ENCODE results near the gene CEP120.
"Not testable (repeated sequence)": the region's sequence is repeated elsewhere in the genome, so short reads cannot be mapped to it uniquely, and the experiment has no call there.

The CEP120 gene

GRCh38 chr5:123429221-123429954, 6.2 kb upstream of the CEP120 start:
- Mint-ChIP-seq H3K36me3 (no peaks in the 10 kb centered on the region), H3K27me3 (peaks cover 5 to 12% of the 10 kb centered on the region in 2 donors), H3K4me3 (no peak overlapping the region), H3K4me1 (peaks cover 2% of the 10 kb centered on the region in 2 donors), H3K27ac (no peak overlapping the region), H3K9me3 (peaks cover 2 to 3% of the 10 kb centered on the region in 2 donors)
- no peak for ATAC-seq (replicated peaks)
- DNase-seq: no peak

- Mint-ChIP-seq H3K27me3 (peaks cover 5 to 12% of the 10 kb centered on the region in 2 donors), H3K4me3 (no peak overlapping the region), H3K9me3 (peaks cover 2 to 3% of the 10 kb centered on the region in 2 donors), H3K36me3 (no peaks in the 10 kb centered on the region), H3K27ac (no peak overlapping the region), H3K4me1 (peaks cover 4 to 5% of the 10 kb centered on the region in 2 donors)
- DNase-seq: no peak
- ATAC-seq (replicated peaks): no peak
Measured at GRCh38 chr5:123428521-123429220, 5.5 kb upstream of the CEP120 start.

GRCh38 chr5:123427281-123427680, 4.1 kb upstream of the CEP120 start:
- Mint-ChIP-seq H3K27ac (no peak overlapping the region), H3K4me3 (no peak overlapping the region), H3K9me3 (peaks cover 2 to 3% of the 10 kb centered on the region in 2 donors), H3K27me3 (peaks cover 5 to 6% of the 10 kb centered on the region in 2 donors), H3K36me3 (no peaks in the 10 kb centered on the region), H3K4me1 (peaks cover 4 to 5% of the 10 kb centered on the region in 2 donors)
- ATAC-seq (replicated peaks): no peak
- no peak for DNase-seq

- Mint-ChIP-seq H3K27ac (peak overlapping the region; percentile 60), H3K9me3 (peaks cover 0 to 3% of the 10 kb centered on the region in 2 donors), H3K4me1 (peaks cover 4 to 7% of the 10 kb centered on the region in 2 donors), H3K27me3 (no peaks in the 10 kb centered on the region), H3K4me3 (no peak overlapping the region), H3K36me3 (no peaks in the 10 kb centered on the region)
- ATAC-seq (replicated peaks): no peak
- no peak for DNase-seq
Measured at GRCh38 chr5:123425431-123425830, 2.2 kb upstream of the CEP120 start.

GRCh38 chr5:123422433-123423277, 548 bp downstream of the CEP120 start:
- H3K27me3 Mint-ChIP-seq: no peaks in the 10 kb centered on the region
- no peak overlapping the region for H3K4me3 Mint-ChIP-seq
- ATAC-seq (replicated peaks) (peak; percentile 12), DNase-seq (no peak)
- peaks cover 0 to 3% of the 10 kb centered on the region in 2 donors for H3K9me3 Mint-ChIP-seq
- peaks cover 0 to 3% of the 10 kb centered on the region in 2 donors for H3K36me3 Mint-ChIP-seq
- H3K27ac Mint-ChIP-seq: no peak overlapping the region
- peaks cover 4 to 15% of the 10 kb centered on the region in 2 donors for H3K4me1 Mint-ChIP-seq

- no peaks in the 10 kb centered on the region for H3K27me3 Mint-ChIP-seq
- ATAC-seq (replicated peaks): no peak
- no peak overlapping the region for H3K4me3 Mint-ChIP-seq
- no peak for DNase-seq
- peaks cover 0 to 3% of the 10 kb centered on the region in 2 donors for H3K36me3 Mint-ChIP-seq
- peaks cover 4 to 15% of the 10 kb centered on the region in 2 donors for H3K4me1 Mint-ChIP-seq
- H3K9me3 Mint-ChIP-seq: peaks cover 0 to 3% of the 10 kb centered on the region in 2 donors
- H3K27ac Mint-ChIP-seq: no peak overlapping the region
Measured at GRCh38 chr5:123421773-123422172, 1.4 kb downstream of the CEP120 start.

- peaks cover 10 to 16% of the 10 kb centered on the region in 2 donors for H3K4me1 Mint-ChIP-seq
- H3K9me3 Mint-ChIP-seq: no peaks in the 10 kb centered on the region
- H3K27me3 Mint-ChIP-seq: no peaks in the 10 kb centered on the region
- H3K27ac Mint-ChIP-seq: no peak overlapping the region
- ATAC-seq (replicated peaks) (no peak), DNase-seq (no peak)
- H3K4me3 Mint-ChIP-seq: no peak overlapping the region
- H3K36me3 Mint-ChIP-seq: peaks cover 19 to 26% of the 10 kb centered on the region in 2 donors
Measured at GRCh38 chr5:123414974-123415373, 8.2 kb downstream of the CEP120 start.

GRCh38 chr5:123412206-123412605, 11.0 kb downstream of the CEP120 start:
- DNase-seq (no peak), ATAC-seq (replicated peaks) (no peak)
- no peak overlapping the region for H3K27ac Mint-ChIP-seq
- peaks cover 29 to 43% of the 10 kb centered on the region in 2 donors for H3K36me3 Mint-ChIP-seq
- no peak overlapping the region for H3K4me3 Mint-ChIP-seq
- H3K9me3 Mint-ChIP-seq: no peaks in the 10 kb centered on the region
- H3K27me3 Mint-ChIP-seq: no peaks in the 10 kb centered on the region
- peaks cover 7 to 16% of the 10 kb centered on the region in 2 donors for H3K4me1 Mint-ChIP-seq

GRCh38 chr5:123401999-123402398, 21.2 kb downstream of the CEP120 start:
- not testable (repeated sequence) for H3K27me3 Mint-ChIP-seq; H3K4me3 Mint-ChIP-seq; H3K9me3 Mint-ChIP-seq; ATAC-seq (replicated peaks); DNase-seq
- peaks cover 25 to 50% of the 10 kb centered on the region in 2 donors for H3K4me1 Mint-ChIP-seq
- peaks cover 41 to 65% of the 10 kb centered on the region in 2 donors for H3K36me3 Mint-ChIP-seq
- H3K27ac Mint-ChIP-seq: peak overlapping the region; percentile 7

- no peak overlapping the region for H3K4me3 Mint-ChIP-seq
- DNase-seq (no peak), ATAC-seq (replicated peaks) (no peak)
- H3K27me3 Mint-ChIP-seq: no peaks in the 10 kb centered on the region
- H3K9me3 Mint-ChIP-seq: no peaks in the 10 kb centered on the region
- no peak overlapping the region for H3K27ac Mint-ChIP-seq
- H3K36me3 Mint-ChIP-seq: peaks cover 43 to 65% of the 10 kb centered on the region in 2 donors
- H3K4me1 Mint-ChIP-seq: peaks cover 25 to 49% of the 10 kb centered on the region in 2 donors
Measured at GRCh38 chr5:123401320-123401719, 21.9 kb downstream of the CEP120 start.

GRCh38 chr5:123400870-123401291, 22.3 kb downstream of the CEP120 start:
- peaks cover 39 to 61% of the 10 kb centered on the region in 2 donors for H3K36me3 Mint-ChIP-seq
- H3K27ac Mint-ChIP-seq; H3K4me3 Mint-ChIP-seq; H3K9me3 Mint-ChIP-seq; H3K27me3 Mint-ChIP-seq; DNase-seq; ATAC-seq (replicated peaks): not testable (repeated sequence)
- H3K4me1 Mint-ChIP-seq: peaks cover 22 to 45% of the 10 kb centered on the region in 2 donors

GRCh38 chr5:123398058-123398733, 25.0 kb downstream of the CEP120 start:
- H3K4me3 Mint-ChIP-seq: peak overlapping the region in 1 of 2 donors; percentile 3
- H3K27me3 Mint-ChIP-seq: no peaks in the 10 kb centered on the region
- ATAC-seq (replicated peaks) (peak; percentile 97 to 99), DNase-seq (peak; percentile 12)
- peak overlapping the region; percentile 83 for H3K27ac Mint-ChIP-seq
- H3K9me3 Mint-ChIP-seq: no peaks in the 10 kb centered on the region
- peaks cover 22 to 41% of the 10 kb centered on the region in 2 donors for H3K4me1 Mint-ChIP-seq
- H3K36me3 Mint-ChIP-seq: peaks cover 35 to 44% of the 10 kb centered on the region in 2 donors

GRCh38 chr5:123397538-123397937, 25.7 kb downstream of the CEP120 start:
- Mint-ChIP-seq H3K4me1 (peaks cover 22 to 41% of the 10 kb centered on the region in 2 donors), H3K27ac (no peak overlapping the region), H3K9me3 (no peaks in the 10 kb centered on the region), H3K36me3 (peaks cover 33 to 40% of the 10 kb centered on the region in 2 donors), H3K4me3 (no peak overlapping the region), H3K27me3 (no peaks in the 10 kb centered on the region)
- DNase-seq (no peak), ATAC-seq (replicated peaks) (no peak)

All from stimulated activated naive B cell treated with anti-CD40 and anti-IgM and Interleukin-4, amounts not matched to agents 10 μg/mL and 1 μg/mL and 100 μg/mL, for 72 hours (primary cell).